ENCODE measurements around the gene KRTAP1-3. TPM values are rescaled to one million over a fixed set of nuclear protein-coding genes. Genes with fewer than 3 reads are reported as not detected.

Gene KRTAP1-3
- total and polyA plus RNA-seq, 2 of the 4 experiments (the other 2 are of a cell fraction), result not detected

GRCh38 chr17:40997361-40997760 lies 37.3 kb downstream of the KRTAP1-3 start:
- intact Hi-C loops (cut with micrococcal nuclease), result no loop called here
- no peaks in the 10 kb centered on the region for H3K4me1 ChIP-seq (ENCODE audit: control insufficient read depth, insufficient read depth, low read length)
- H2AK9ac ChIP-seq (replicated peaks; ENCODE audit: low read depth, low read length, poor library complexity), result no peak overlapping the region
- H2BK5ac ChIP-seq (ENCODE audit: low read depth, low read length, poor library complexity, severe bottlenecking), result no peak overlapping the region
- no peak overlapping the region for H3K23ac ChIP-seq (ENCODE audit: low read depth, low read length)
- H2AFZ ChIP-seq (replicated peaks; ENCODE audit: low read length, poor library complexity), result no peak overlapping the region
- WGBS, 2 experiments (ENCODE audit: extremely low coverage in 2 of 2, insufficient read length in 1 of 2), result 35% methylated on average over 2 of the region's 2 CpGs; no CpG with 5 or more reads in 1 of the 2 experiments
- no peaks in the 10 kb centered on the region for H3K9me3 ChIP-seq (ENCODE audit: control insufficient read depth, insufficient read depth, low read length)
- no peak overlapping the region for H4K5ac ChIP-seq (ENCODE audit: low read depth, low read length)
- H2BK15ac ChIP-seq (ENCODE audit: low read depth, low read length), result no peak overlapping the region
- no peak overlapping the region for H4K8ac ChIP-seq (ENCODE audit: low read depth in 2 of 2, low read length in 2 of 2)
- H3K36me3 ChIP-seq (ENCODE audit: control insufficient read depth, insufficient read depth, low read length), result no peaks in the 10 kb centered on the region
- no peak overlapping the region for H3K4me3 ChIP-seq (ENCODE audit: insufficient read depth, low read depth, low read length)
- in situ Hi-C loops (cut with MboI; ENCODE audit: low sequenced_read_pairs), result no loop called here
- no peak overlapping the region for H3K14ac ChIP-seq (replicated peaks; ENCODE audit: low read depth, low read length)
- no peak overlapping the region for H3K56ac ChIP-seq (ENCODE audit: extremely low read depth, insufficient read depth, low read length)
- H3K18ac ChIP-seq (ENCODE audit: low read depth, low read length), result no peak overlapping the region
- ATAC-seq (ENCODE audit: low read depth), result no peak
- no peak overlapping the region for H2BK120ac ChIP-seq (ENCODE audit: low read depth, low read length)
- no peak overlapping the region for H3K27ac ChIP-seq (ENCODE audit: insufficient read depth, low read length)
- ChIA-PET CTCF (no interaction called here), POLR2A (ENCODE audit: unreplicated experiment) (no interaction called here)
- DNase-seq, result no peak
- H3K9ac ChIP-seq (ENCODE audit: low read depth, low read length), result no peak overlapping the region
- no peaks in the 10 kb centered on the region for H3K27me3 ChIP-seq (ENCODE audit: control insufficient read depth, insufficient read depth, low read length)
- dilution Hi-C loops (cut with HindIII; ENCODE audit: low sequenced_read_pairs, unreplicated experiment), result no loop called here
- TF ChIP-seq POLR2A (IDR thresholded peaks at IDR 0.05; ENCODE audit: low read depth, low read length) (no peak), NFE2L2 (IDR thresholded peaks at IDR 0.05; ENCODE audit: low read depth, low read length) (no peak), MAFK (IDR thresholded peaks at IDR 0.05; ENCODE audit: low read depth, low read length) (no peak), CEBPB (IDR thresholded peaks at IDR 0.05; ENCODE audit: low read depth, low read length) (no peak), FOS (IDR thresholded peaks at IDR 0.05; ENCODE audit: low read depth, low read length) (no peak), ELK1 (IDR thresholded peaks at IDR 0.05; ENCODE audit: borderline replicate concordance, low read depth, low read length) (no peak), CHD1 (IDR thresholded peaks at IDR 0.05; ENCODE audit: low read depth, low read length) (no peak), RFX5 (IDR thresholded peaks at IDR 0.05; ENCODE audit: low read depth, low read length) (no peak), RCOR1 (IDR thresholded peaks at IDR 0.05; ENCODE audit: insufficient replicate concordance, low read length) (no peak), RAD21 (IDR thresholded peaks at IDR 0.05; ENCODE audit: low read length) (no peak), USF2 (IDR thresholded peaks at IDR 0.05; ENCODE audit: low read depth, low read length) (no peak), MXI1 (IDR thresholded peaks at IDR 0.05; ENCODE audit: borderline replicate concordance, low read depth, low read length) (no peak), SMC3 (IDR thresholded peaks at IDR 0.05; ENCODE audit: low read depth, low read length) (no peak)
- H3K79me1 ChIP-seq (ENCODE audit: low read depth in 1 of 2, low read length in 2 of 2), result no peaks in the 10 kb centered on the region
- H2AK5ac ChIP-seq (ENCODE audit: low read depth, low read length), result no peak overlapping the region
- BruUV-seq (replicated peaks), result no TSS peak
- H2BK20ac ChIP-seq (ENCODE audit: low read depth, low read length), result no peak overlapping the region
- no peaks in the 10 kb centered on the region for H3K9me1 ChIP-seq (ENCODE audit: insufficient read depth, low read length)
- H3K4ac ChIP-seq (ENCODE audit: low read depth, low read length), result no peak overlapping the region
- H4K20me1 ChIP-seq (ENCODE audit: insufficient read depth, low read length), result no peaks in the 10 kb centered on the region
- H4K91ac ChIP-seq (ENCODE audit: insufficient read depth, low read depth, low read length), result no peak overlapping the region
- no peak overlapping the region for H3K4me2 ChIP-seq (ENCODE audit: low read depth, low read length)

All from IMR-90 (cell line).